ENCODE measurements around the gene UVSSA.

UVSSA gene

GRCh38 chr4:1346781-1347409 is at the start of gene UVSSA:
TSS of gene UVSSA (plus strand) at chr4:1347208. CDS start at chr4:1348092, 884 bp downstream.
- peak; percentile 100 for DNase-seq

- DNase-seq: no peak
Observed at GRCh38 chr4:1297456-1298325, 49.3 kb upstream of the UVSSA start.

- no peak for DNase-seq
Observed at GRCh38 chr4:1298461-1298860, 48.5 kb upstream of the UVSSA start.

- no peak for DNase-seq
Observed at GRCh38 chr4:1299301-1299860, 47.6 kb upstream of the UVSSA start.

- no peak for DNase-seq
Observed at GRCh38 chr4:1300466-1301455, 46.2 kb upstream of the UVSSA start.

GRCh38 chr4:1302159-1302558 is 44.8 kb upstream of the UVSSA start:
- no peak for DNase-seq

GRCh38 chr4:1305261-1305711 is 41.7 kb upstream of the UVSSA start:
- no peak for DNase-seq

- DNase-seq: peak; percentile 59
Observed at GRCh38 chr4:1305781-1306455, 41.1 kb upstream of the UVSSA start.

- no peak for DNase-seq
Observed at GRCh38 chr4:1307951-1308735, 38.9 kb upstream of the UVSSA start.

GRCh38 chr4:1309261-1310010 is 37.6 kb upstream of the UVSSA start:
- peak; percentile 75 for DNase-seq

GRCh38 chr4:1310031-1310795 is 36.8 kb upstream of the UVSSA start:
- no peak for DNase-seq

- DNase-seq: no peak
Observed at GRCh38 chr4:1310796-1311631, 36.0 kb upstream of the UVSSA start.

GRCh38 chr4:1312821-1313640 is 34.0 kb upstream of the UVSSA start:
- no peak for DNase-seq

- no peak for DNase-seq
Observed at GRCh38 chr4:1315306-1315705, 31.7 kb upstream of the UVSSA start.

- DNase-seq: no peak
Observed at GRCh38 chr4:1315836-1316536, 31.0 kb upstream of the UVSSA start.

GRCh38 chr4:1316537-1317168 is 30.4 kb upstream of the UVSSA start:
- no peak for DNase-seq

All from stimulated activated CD8-positive, alpha-beta memory T cell treated with anti-CD3 and anti-CD28 coated beads, Interleukin-4, amount 100 ng/mL, for 48 hours (primary cell).